Neural crest cell (in vitro differentiated cells): ENCODE data around the gene MC1R. TPM values are rescaled to one million over a fixed set of nuclear protein-coding genes. Genes with fewer than 3 reads are reported as not detected.
A peak's percentile ranks its signal among the peaks of the same experiment; 100 is the strongest.
"Not testable (repeated sequence)": the region's sequence is repeated elsewhere in the genome, so short reads cannot be mapped to it uniquely, and the experiment has no call there.

Experiments used
- DNase-seq: peaks from one replicate; pipeline ENCODE4 v3.0.0; 2021; ENCODE audit warnings: low read depth, mixed read lengths, low spot score
- H3K27ac Mint-ChIP-seq: one replicate; pipeline ENCODE4 v1.8.0; 2021; ENCODE audit warnings: mild to moderate bottlenecking, mixed read lengths; ENCODE audit not compliant: unreplicated experiment
- H3K27me3 Mint-ChIP-seq: 2 replicates; pipeline ENCODE4 v1.8.0; 2021; ENCODE audit warnings: low read depth, mild to moderate bottlenecking, mixed read lengths
- H3K36me3 Mint-ChIP-seq: 2 replicates; pipeline ENCODE4 v1.8.0; 2021; ENCODE audit warnings: low read depth, mild to moderate bottlenecking, mixed read lengths
- H3K4me1 Mint-ChIP-seq: 2 replicates; pipeline ENCODE4 v1.8.0; 2021; ENCODE audit warnings: mixed read lengths
- H3K4me3 Mint-ChIP-seq: one replicate; pipeline ENCODE4 v1.8.0; 2021; ENCODE audit warnings: mild to moderate bottlenecking, mixed read lengths
- H3K9me3 Mint-ChIP-seq: 2 replicates; pipeline ENCODE4 v1.8.0; 2021; ENCODE audit warnings: mixed read lengths
- CTCF ChIP-seq: fragments of 200-600 bp; sonication (generic); conservative IDR thresholded peaks from 2 replicates; pipeline ENCODE4 v1.5.0; 2021; ENCODE audit warnings: antibody characterized with exemption, mild to moderate bottlenecking
- total RNA-seq: library from RNA; stranded (reverse); gene quantifications from 2 replicates; pipeline ENCODE4 v1.2.1, GENCODE V29; 2021

Gene MC1R
- total RNA-seq, 1 donor from 2014 or later, result 8.3 TPM

GRCh38 chr16:89910717-89911354 lies 7.8 kb upstream of the MC1R start:
- Mint-ChIP-seq H3K4me1 (peaks cover 8% of the 10 kb centered on the region), H3K4me3 (no peak overlapping the region), H3K27me3 (no peaks in the 10 kb centered on the region), H3K36me3 (peaks cover 19% of the 10 kb centered on the region), H3K27ac (no peak overlapping the region), H3K9me3 (no peaks in the 10 kb centered on the region)
- no peak for DNase-seq
- no peak for TF ChIP-seq CTCF

- H3K36me3 Mint-ChIP-seq, result peaks cover 14% of the 10 kb centered on the region
- TF ChIP-seq CTCF, result no peak
- no peak overlapping the region for H3K4me3 Mint-ChIP-seq
- H3K4me1 Mint-ChIP-seq, result peaks cover 13% of the 10 kb centered on the region
- H3K27me3 Mint-ChIP-seq, result no peaks in the 10 kb centered on the region
- H3K9me3 Mint-ChIP-seq, result no peaks in the 10 kb centered on the region
- H3K27ac Mint-ChIP-seq, result no peak overlapping the region
- no peak for DNase-seq
Measured at GRCh38 chr16:89911375-89911774, 7.3 kb upstream of the MC1R start.

- TF ChIP-seq CTCF, result no peak
- Mint-ChIP-seq H3K36me3 (peaks cover 7% of the 10 kb centered on the region), H3K9me3 (no peaks in the 10 kb centered on the region), H3K4me3 (no peak overlapping the region), H3K4me1 (peaks cover 13% of the 10 kb centered on the region), H3K27ac (no peak overlapping the region), H3K27me3 (no peaks in the 10 kb centered on the region)
- no peak for DNase-seq
Measured at GRCh38 chr16:89912143-89912542, 6.5 kb upstream of the MC1R start.

- Mint-ChIP-seq H3K4me3 (no peak overlapping the region), H3K9me3 (no peaks in the 10 kb centered on the region)
Measured at GRCh38 chr16:89912627-89913026, 6.0 kb upstream of the MC1R start.

GRCh38 chr16:89913408-89914387 lies 5.0 kb upstream of the MC1R start:
- Mint-ChIP-seq H3K27ac (no peak overlapping the region), H3K4me3 (peak overlapping the region; percentile 47), H3K9me3 (no peaks in the 10 kb centered on the region), H3K36me3 (peaks cover 7% of the 10 kb centered on the region), H3K27me3 (no peaks in the 10 kb centered on the region), H3K4me1 (peaks cover 23% of the 10 kb centered on the region)
- no peak for DNase-seq
- no peak for TF ChIP-seq CTCF

More at GRCh38 chr16:89912627-89913026, 6.0 kb upstream of the MC1R start:
- H3K36me3 Mint-ChIP-seq, result peaks cover 7% of the 10 kb centered on the region
- H3K27me3 Mint-ChIP-seq, result no peaks in the 10 kb centered on the region
- peaks cover 15% of the 10 kb centered on the region for H3K4me1 Mint-ChIP-seq
- H3K27ac Mint-ChIP-seq, result peak overlapping the region; percentile 35
- DNase-seq, result no peak
- no peak for TF ChIP-seq CTCF

- not testable (repeated sequence) for H3K36me3 Mint-ChIP-seq, H3K9me3 Mint-ChIP-seq, H3K27ac Mint-ChIP-seq, H3K27me3 Mint-ChIP-seq, DNase-seq, H3K4me3 Mint-ChIP-seq
- peaks cover 29% of the 10 kb centered on the region for H3K4me1 Mint-ChIP-seq
Measured at GRCh38 chr16:89914642-89915285, 3.9 kb upstream of the MC1R start.
